HG02970 (cell line): ENCODE data around the gene ANKRD34A.

ENCODE experiments used
- ATAC-seq: cut with Tn5 transposase; IDR thresholded peaks from one replicate; pipeline ENCODE4 v1.9.1; 2021; ENCODE audit warnings: mild to moderate bottlenecking, moderate library complexity, moderate number of reproducible peaks; ENCODE audit not compliant: unreplicated experiment, low FRiP score

The ANKRD34A gene

DNA sequence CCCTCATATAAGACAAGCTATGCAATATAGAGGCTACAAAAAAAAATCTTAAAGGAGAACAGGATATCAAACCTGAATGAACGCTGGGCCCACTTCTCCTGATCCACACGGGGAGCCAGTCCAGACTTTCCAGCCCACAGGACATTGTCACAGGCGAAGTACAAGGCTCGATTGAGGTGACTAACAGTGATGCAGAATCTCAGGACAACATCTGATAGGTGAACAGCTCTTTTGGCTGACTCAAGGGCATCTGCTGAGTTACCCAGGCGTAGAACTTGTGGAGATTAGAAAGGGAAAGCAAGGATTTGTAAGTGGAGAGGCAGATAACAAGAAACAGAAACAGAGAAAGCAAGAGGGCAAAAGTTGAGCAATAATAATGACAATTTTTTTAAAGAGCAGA lies 47.6 kb downstream of the ANKRD34A start:
- ATAC-seq: no peak

GRCh38 chr1:145912128-145912641 lies 52.2 kb downstream of the ANKRD34A start:
- ATAC-seq: no peak
